GM18511 (cell line): ENCODE measurements around the gene NFATC1.

Source experiments
- ATAC-seq: cut with Tn5 transposase; IDR thresholded peaks from one replicate; pipeline ENCODE4 v1.9.1; 2021; ENCODE audit warnings: mild to moderate bottlenecking, moderate library complexity; ENCODE audit not compliant: unreplicated experiment

The NFATC1 gene

GRCh38 chr18:79438089-79438897 is 42.6 kb downstream of the NFATC1 start:
- ATAC-seq, result no peak

- no peak for ATAC-seq
Measured at GRCh38 chr18:79438898-79439627, 43.3 kb downstream of the NFATC1 start.

GRCh38 chr18:79439628-79440023 is 43.9 kb downstream of the NFATC1 start:
- no peak for ATAC-seq

- ATAC-seq, result no peak
Measured at GRCh38 chr18:79440316-79441110, 44.8 kb downstream of the NFATC1 start.

- ATAC-seq, result no peak
Measured at GRCh38 chr18:79441420-79441819, 45.7 kb downstream of the NFATC1 start.

- ATAC-seq, result peak; percentile 65
Measured at GRCh38 chr18:79442508-79443221, 46.9 kb downstream of the NFATC1 start.

GRCh38 chr18:79445221-79445620 is 49.5 kb downstream of the NFATC1 start:
- no peak for ATAC-seq

- no peak for ATAC-seq
Measured at GRCh38 chr18:79445696-79446561, 50.2 kb downstream of the NFATC1 start.

- no peak for ATAC-seq
Measured at GRCh38 chr18:79446931-79447330, 51.2 kb downstream of the NFATC1 start.

GRCh38 chr18:79447703-79448367 is 52.1 kb downstream of the NFATC1 start:
- no peak for ATAC-seq

- no peak for ATAC-seq
Measured at GRCh38 chr18:79448621-79449020, 52.9 kb downstream of the NFATC1 start.

GRCh38 chr18:79449551-79450288 is 54.0 kb downstream of the NFATC1 start:
- ATAC-seq, result no peak

GRCh38 chr18:79450289-79451080 is 54.8 kb downstream of the NFATC1 start:
- ATAC-seq, result no peak

- no peak for ATAC-seq
Measured at GRCh38 chr18:79451237-79452125, 55.8 kb downstream of the NFATC1 start.

- ATAC-seq, result no peak
Measured at GRCh38 chr18:79452190-79452990, 56.7 kb downstream of the NFATC1 start.
